HepG2 (cell line): ENCODE data around the gene PCBP2. TPM values are rescaled to one million over a fixed set of nuclear protein-coding genes. Genes with fewer than 3 reads are reported as not detected.
A peak's percentile ranks its signal among the peaks of the same experiment; 100 is the strongest.

Source experiments
- ATAD3A ChIP-seq: sonication (generic); formaldehyde crosslinking; IDR thresholded peaks from 2 replicates; pipeline ENCODE4 v1.4.0; 2020; ENCODE audit warnings: missing genetic modification reagents
- FOXC1 ChIP-seq: sonication (generic); formaldehyde crosslinking; IDR thresholded peaks from 2 replicates; pipeline ENCODE4 v1.8.0; 2022; ENCODE audit warnings: mild to moderate bottlenecking, missing genetic modification reagents, borderline replicate concordance
- FOXO1 ChIP-seq: sonication (generic); formaldehyde crosslinking; IDR thresholded peaks from 2 replicates; pipeline ENCODE4 v1.4.0; 2020; ENCODE audit warnings: missing genetic modification reagents
- GATAD1 ChIP-seq: IDR thresholded peaks from 2 replicates; pipeline ENCODE4 v1.6.1; 2016; ENCODE audit warnings: missing genetic modification reagents, missing compliant biosample characterization
- HNRNPH1 ChIP-seq: fragments of 200-400 bp; formaldehyde crosslinking; optimal IDR thresholded peaks from 2 replicates; pipeline ENCODE3; 2017; ENCODE audit warnings: mild to moderate bottlenecking, low read depth, low read length
- HNRNPL ChIP-seq: fragments of 200-400 bp; formaldehyde crosslinking; IDR thresholded peaks from 2 replicates; pipeline ENCODE4 v1.6.1; 2017; ENCODE audit warnings: mild to moderate bottlenecking, low read depth, low read length
- JDP2 ChIP-seq: sonication (generic); formaldehyde crosslinking; IDR thresholded peaks from 2 replicates; pipeline ENCODE4 v1.8.1; 2022; ENCODE audit warnings: missing genetic modification reagents, borderline replicate concordance
- KAT8 ChIP-seq: IDR thresholded peaks from 2 replicates; pipeline ENCODE4 v1.6.1; 2016; ENCODE audit warnings: missing genetic modification reagents, missing compliant biosample characterization
- MTF2 ChIP-seq: sonication (generic); formaldehyde crosslinking; IDR thresholded peaks from 2 replicates; pipeline ENCODE4 v1.5.0; 2020; ENCODE audit warnings: missing genetic modification reagents, borderline replicate concordance
- NBN ChIP-seq: fragments of 450-650 bp; conservative IDR thresholded peaks from 2 replicates; pipeline ENCODE4 v1.6.1; 2017
- NR3C1 ChIP-seq: sonication (generic); formaldehyde crosslinking; IDR thresholded peaks from 2 replicates; pipeline ENCODE4 v1.4.0; 2020; ENCODE audit warnings: missing genetic modification reagents
- REL ChIP-seq: sonication (generic); formaldehyde crosslinking; conservative IDR thresholded peaks from 2 replicates; pipeline ENCODE4 v1.8.0; 2022; ENCODE audit warnings: mild to moderate bottlenecking, missing genetic modification reagents, moderate library complexity
- SALL1 ChIP-seq: sonication (generic); formaldehyde crosslinking; IDR thresholded peaks from 2 replicates; pipeline ENCODE4 v1.8.0; 2022; ENCODE audit warnings: mild to moderate bottlenecking, missing genetic modification reagents
- SRSF9 ChIP-seq: fragments of 200-400 bp; formaldehyde crosslinking; IDR thresholded peaks from 2 replicates; pipeline ENCODE4 v1.6.1; 2018; ENCODE audit warnings: borderline replicate concordance, mild to moderate bottlenecking, low read depth, low read length; ENCODE audit not compliant: insufficient read depth, poor library complexity, severe bottlenecking
- SYNCRIP ChIP-seq: fragments of 200-400 bp; formaldehyde crosslinking; IDR thresholded peaks from 2 replicates; pipeline ENCODE4 v1.6.1; 2018; ENCODE audit warnings: mild to moderate bottlenecking, low read depth, low read length; ENCODE audit not compliant: insufficient read depth
- THAP7 ChIP-seq: sonication (generic); formaldehyde crosslinking; IDR thresholded peaks from 2 replicates; pipeline ENCODE4 v1.8.1; 2023; ENCODE audit warnings: mild to moderate bottlenecking, missing genetic modification reagents
- TMF1 ChIP-seq: sonication (generic); formaldehyde crosslinking; IDR thresholded peaks from 2 replicates; pipeline ENCODE4 v1.8.1; 2022; ENCODE audit warnings: low read depth, missing genetic modification reagents
- ZFP36L2 ChIP-seq: sonication (generic); formaldehyde crosslinking; IDR thresholded peaks from 2 replicates; pipeline ENCODE4 v1.4.0; 2020; ENCODE audit warnings: missing genetic modification reagents
- ZIK1 ChIP-seq: sonication (generic); formaldehyde crosslinking; IDR thresholded peaks from 2 replicates; pipeline ENCODE4 v1.5.0; 2020; ENCODE audit warnings: mild to moderate bottlenecking, low read depth, missing genetic modification reagents, borderline replicate concordance
- ZNF441 ChIP-seq: sonication (generic); formaldehyde crosslinking; IDR thresholded peaks from 2 replicates; pipeline ENCODE4 v1.7.0; 2021; ENCODE audit warnings: missing genetic modification reagents, borderline replicate concordance
- ZNF580 ChIP-seq: IDR thresholded peaks from 2 replicates; pipeline ENCODE4 v1.6.1; 2016; ENCODE audit warnings: low read depth, borderline replicate concordance
- polyA plus RNA-seq, 8 experiments: library from polyadenylated mRNA; depleted of rRNA in 3 of 8; stranded (reverse) in 7 of 8; unstranded in 1 of 8; fragments of >200 nt; fragmentation: Illumina TruSeq in 4 of 8; extraction: Trizol in 4 of 8; gene quantifications; 2 replicates each; pipeline versions ENCODE4 v1.2.1 to v1.2.3, GENCODE V29; 2011 to 2016; ENCODE audit warnings: low read depth in 4 of 8, missing spikeins in 1 of 8, mixed read lengths in 1 of 8; ENCODE audit not compliant: insufficient read depth in 1 of 8
- total RNA-seq, 5 experiments: library from RNA; depleted of rRNA; stranded (reverse); fragments of >200 nt; fragmentation: Illumina TruSeq; extraction: Trizol; gene quantifications; 2 replicates each; pipeline ENCODE4 v1.2.3, GENCODE V29; 2016; ENCODE audit warnings: low read depth in 1 of 5
- TF ChIP-seq, protein P1 (sequence below): sonication (generic); formaldehyde crosslinking; IDR thresholded peaks from 2 replicates; pipeline ENCODE4 v1.4.0; 2020; ENCODE audit warnings: mild to moderate bottlenecking, missing genetic modification reagents
- TF ChIP-seq, protein P2 (sequence below): sonication (generic); formaldehyde crosslinking; conservative IDR thresholded peaks from 2 replicates; pipeline ENCODE4 v1.4.0; 2020; ENCODE audit warnings: mild to moderate bottlenecking, missing genetic modification reagents, moderate library complexity
- TF ChIP-seq, protein P3 (sequence below): sonication (generic); formaldehyde crosslinking; conservative IDR thresholded peaks from 2 replicates; pipeline ENCODE4 v1.8.1; 2023; ENCODE audit warnings: missing genetic modification reagents

The PCBP2 gene
- total and polyA plus RNA-seq, 2 of the 13 experiments (the other 11 are each of a cell fraction or from before 2014, with no cell fraction given), result 154 to 345 TPM

DNA sequence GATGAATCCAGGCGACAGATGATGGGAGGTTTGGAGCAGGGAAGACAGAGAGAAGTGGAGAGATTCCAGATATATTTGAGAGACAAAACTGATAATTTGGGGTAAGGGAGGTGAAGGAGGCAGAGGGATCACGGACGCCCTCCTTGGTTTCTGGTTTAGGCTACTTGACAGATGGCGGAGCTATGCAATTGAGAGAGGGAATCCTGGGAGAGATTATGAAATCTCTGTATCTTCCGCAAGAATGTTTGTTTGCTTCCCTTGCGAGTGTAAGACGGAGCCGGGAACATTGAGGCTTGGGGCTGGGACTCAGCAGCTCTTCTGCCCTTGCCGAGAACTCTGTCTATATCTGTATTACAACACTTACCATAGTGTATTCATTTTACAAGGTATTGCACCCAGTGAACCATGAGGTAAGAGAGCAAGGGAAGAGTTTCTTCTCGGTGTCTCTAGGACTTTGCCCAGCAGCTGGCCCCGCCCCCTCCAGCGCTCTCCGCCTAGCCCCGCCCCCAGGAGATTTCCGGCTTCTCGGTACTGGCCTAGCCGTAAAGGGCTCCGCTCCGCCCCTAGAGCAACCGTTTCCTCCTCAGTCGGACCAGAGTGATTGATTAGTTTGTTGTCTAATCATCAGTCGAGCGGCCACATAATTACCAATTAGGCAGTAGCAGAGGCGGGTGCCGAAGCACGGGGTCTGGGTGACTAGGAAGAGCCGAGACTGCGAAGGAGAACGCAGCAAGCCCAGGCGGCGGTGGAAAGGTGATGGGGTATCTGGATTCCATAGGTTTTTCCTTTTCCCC is 10.7 kb upstream of the PCBP2 start, which contains the start of gene PRR13 (continued):
- TF ChIP-seq ZFP36L2 (CRISPR knock-in tag) (no peak), SYNCRIP (no peak), JDP2 (CRISPR knock-in tag) (no peak), THAP7 (CRISPR knock-in tag) (no peak), MTF2 (CRISPR knock-in tag) (no peak), SALL1 (peak; percentile 48), ZNF441 (CRISPR knock-in tag) (no peak; the same call in none of the 2 replicates), KAT8 (CRISPR knock-in tag) (peak; percentile 31; the same call in 1 of the 2 replicates), NBN (no peak), FOXO1 (CRISPR knock-in tag) (0 out of 2 replicates have a peak, but pooled peaks have one; percentile 14), HNRNPL (no peak), REL (CRISPR knock-in tag) (no peak), HNRNPH1 (no peak), ATAD3A (CRISPR knock-in tag) (no peak), TMF1 (CRISPR knock-in tag) (no peak), NR3C1 (CRISPR knock-in tag) (no peak), FOXC1 (CRISPR knock-in tag) (peak; percentile 15; the same call in 1 of the 2 replicates), ZNF580 (CRISPR knock-in tag) (peak; percentile 17; the same call in 1 of the 2 replicates), ZIK1 (CRISPR knock-in tag) (no peak), GATAD1 (no peak; the same call in 1 of the 2 replicates), SRSF9 (no peak)
- TF ChIP-seq, protein P1, sequence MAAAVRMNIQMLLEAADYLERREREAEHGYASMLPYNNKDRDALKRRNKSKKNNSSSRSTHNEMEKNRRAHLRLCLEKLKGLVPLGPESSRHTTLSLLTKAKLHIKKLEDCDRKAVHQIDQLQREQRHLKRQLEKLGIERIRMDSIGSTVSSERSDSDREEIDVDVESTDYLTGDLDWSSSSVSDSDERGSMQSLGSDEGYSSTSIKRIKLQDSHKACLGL (CRISPR knock-in tag), result no peak
- TF ChIP-seq, protein P2, sequence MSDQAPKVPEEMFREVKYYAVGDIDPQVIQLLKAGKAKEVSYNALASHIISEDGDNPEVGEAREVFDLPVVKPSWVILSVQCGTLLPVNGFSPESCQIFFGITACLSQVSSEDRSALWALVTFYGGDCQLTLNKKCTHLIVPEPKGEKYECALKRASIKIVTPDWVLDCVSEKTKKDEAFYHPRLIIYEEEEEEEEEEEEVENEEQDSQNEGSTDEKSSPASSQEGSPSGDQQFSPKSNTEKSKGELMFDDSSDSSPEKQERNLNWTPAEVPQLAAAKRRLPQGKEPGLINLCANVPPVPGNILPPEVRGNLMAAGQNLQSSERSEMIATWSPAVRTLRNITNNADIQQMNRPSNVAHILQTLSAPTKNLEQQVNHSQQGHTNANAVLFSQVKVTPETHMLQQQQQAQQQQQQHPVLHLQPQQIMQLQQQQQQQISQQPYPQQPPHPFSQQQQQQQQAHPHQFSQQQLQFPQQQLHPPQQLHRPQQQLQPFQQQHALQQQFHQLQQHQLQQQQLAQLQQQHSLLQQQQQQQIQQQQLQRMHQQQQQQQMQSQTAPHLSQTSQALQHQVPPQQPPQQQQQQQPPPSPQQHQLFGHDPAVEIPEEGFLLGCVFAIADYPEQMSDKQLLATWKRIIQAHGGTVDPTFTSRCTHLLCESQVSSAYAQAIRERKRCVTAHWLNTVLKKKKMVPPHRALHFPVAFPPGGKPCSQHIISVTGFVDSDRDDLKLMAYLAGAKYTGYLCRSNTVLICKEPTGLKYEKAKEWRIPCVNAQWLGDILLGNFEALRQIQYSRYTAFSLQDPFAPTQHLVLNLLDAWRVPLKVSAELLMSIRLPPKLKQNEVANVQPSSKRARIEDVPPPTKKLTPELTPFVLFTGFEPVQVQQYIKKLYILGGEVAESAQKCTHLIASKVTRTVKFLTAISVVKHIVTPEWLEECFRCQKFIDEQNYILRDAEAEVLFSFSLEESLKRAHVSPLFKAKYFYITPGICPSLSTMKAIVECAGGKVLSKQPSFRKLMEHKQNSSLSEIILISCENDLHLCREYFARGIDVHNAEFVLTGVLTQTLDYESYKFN (CRISPR knock-in tag), result peak; percentile 40
- TF ChIP-seq, protein P3, sequence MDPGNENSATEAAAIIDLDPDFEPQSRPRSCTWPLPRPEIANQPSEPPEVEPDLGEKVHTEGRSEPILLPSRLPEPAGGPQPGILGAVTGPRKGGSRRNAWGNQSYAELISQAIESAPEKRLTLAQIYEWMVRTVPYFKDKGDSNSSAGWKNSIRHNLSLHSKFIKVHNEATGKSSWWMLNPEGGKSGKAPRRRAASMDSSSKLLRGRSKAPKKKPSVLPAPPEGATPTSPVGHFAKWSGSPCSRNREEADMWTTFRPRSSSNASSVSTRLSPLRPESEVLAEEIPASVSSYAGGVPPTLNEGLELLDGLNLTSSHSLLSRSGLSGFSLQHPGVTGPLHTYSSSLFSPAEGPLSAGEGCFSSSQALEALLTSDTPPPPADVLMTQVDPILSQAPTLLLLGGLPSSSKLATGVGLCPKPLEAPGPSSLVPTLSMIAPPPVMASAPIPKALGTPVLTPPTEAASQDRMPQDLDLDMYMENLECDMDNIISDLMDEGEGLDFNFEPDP, result no peak
